ENCODE measurements around the gene IBTK. TPM values are rescaled to one million over a fixed set of nuclear protein-coding genes. Genes with fewer than 3 reads are reported as not detected.

Gene IBTK, protein sequence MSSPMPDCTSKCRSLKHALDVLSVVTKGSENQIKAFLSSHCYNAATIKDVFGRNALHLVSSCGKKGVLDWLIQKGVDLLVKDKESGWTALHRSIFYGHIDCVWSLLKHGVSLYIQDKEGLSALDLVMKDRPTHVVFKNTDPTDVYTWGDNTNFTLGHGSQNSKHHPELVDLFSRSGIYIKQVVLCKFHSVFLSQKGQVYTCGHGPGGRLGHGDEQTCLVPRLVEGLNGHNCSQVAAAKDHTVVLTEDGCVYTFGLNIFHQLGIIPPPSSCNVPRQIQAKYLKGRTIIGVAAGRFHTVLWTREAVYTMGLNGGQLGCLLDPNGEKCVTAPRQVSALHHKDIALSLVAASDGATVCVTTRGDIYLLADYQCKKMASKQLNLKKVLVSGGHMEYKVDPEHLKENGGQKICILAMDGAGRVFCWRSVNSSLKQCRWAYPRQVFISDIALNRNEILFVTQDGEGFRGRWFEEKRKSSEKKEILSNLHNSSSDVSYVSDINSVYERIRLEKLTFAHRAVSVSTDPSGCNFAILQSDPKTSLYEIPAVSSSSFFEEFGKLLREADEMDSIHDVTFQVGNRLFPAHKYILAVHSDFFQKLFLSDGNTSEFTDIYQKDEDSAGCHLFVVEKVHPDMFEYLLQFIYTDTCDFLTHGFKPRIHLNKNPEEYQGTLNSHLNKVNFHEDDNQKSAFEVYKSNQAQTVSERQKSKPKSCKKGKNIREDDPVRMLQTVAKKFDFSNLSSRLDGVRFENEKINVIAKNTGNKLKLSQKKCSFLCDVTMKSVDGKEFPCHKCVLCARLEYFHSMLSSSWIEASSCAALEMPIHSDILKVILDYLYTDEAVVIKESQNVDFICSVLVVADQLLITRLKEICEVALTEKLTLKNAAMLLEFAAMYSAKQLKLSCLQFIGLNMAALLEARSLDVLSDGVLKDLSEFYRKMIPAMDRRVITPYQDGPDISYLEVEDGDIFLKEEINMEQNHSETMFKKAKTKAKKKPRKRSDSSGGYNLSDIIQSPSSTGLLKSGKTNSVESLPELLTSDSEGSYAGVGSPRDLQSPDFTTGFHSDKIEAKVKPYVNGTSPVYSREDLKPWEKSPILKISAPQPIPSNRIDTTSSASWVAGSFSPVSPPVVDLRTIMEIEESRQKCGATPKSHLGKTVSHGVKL (N-terminal part only)
- 45.7 and 54.3 TPM in 2 replicates for total RNA-seq

DNA sequence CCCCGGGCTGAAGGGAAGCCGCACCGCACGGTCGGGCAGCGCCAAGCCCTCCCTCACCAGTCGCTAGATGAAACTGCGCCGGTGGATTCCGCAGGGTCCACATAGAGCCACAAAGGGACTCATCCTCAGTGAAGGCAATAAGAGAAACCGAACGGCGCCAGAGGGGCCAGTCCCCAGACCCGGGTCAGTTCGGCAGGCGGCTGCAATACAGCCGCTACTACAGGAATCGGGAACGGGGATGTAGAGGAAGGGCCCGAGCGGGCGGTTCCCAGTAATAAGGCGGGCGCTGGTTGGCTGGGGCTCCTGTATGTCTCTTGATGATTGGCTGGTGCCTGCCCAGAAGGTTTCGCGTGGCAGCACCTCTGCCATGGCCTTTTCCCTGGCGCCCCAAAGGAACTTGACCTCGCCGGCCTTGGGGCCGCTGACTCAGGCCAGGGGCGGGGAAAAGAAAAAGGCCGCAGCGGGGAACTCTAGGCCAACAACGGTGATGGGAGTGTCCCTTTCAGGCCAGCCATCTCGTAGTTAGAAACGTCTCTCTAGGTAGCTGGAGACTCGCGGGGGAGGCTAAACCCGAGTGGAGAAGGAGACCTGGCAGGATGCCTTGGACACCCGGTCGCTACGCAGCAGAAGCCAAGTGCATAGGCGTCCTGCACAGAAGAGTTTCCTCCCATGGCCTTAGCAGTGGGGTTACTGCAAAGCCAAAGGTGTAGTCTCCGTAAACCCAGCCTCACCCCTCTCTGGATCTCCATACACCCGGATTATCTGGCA, at the start of gene IBTK:
Gene IBTK, minus strand, starts transcription at position 240 of the 768 bp plus-strand sequence. CDS start 7,258 bp downstream, outside the sequence.

Other genes starting within 250 kb of the IBTK start
- gene TPBG, start 116.1 kb upstream of the IBTK start, total RNA-seq, result 61.9 and 79.2 TPM in 2 replicates

Data from regular cardiac myocyte (primary cell).